HG03103 (cell line): ENCODE results near the gene SLC39A8.
A peak's percentile ranks its signal among the peaks of the same experiment; 100 is the strongest.
"Not testable (repeated sequence)": the region's sequence is repeated elsewhere in the genome, so short reads cannot be mapped to it uniquely, and the experiment has no call there.

ENCODE experiments used
- ATAC-seq: cut with Tn5 transposase; IDR thresholded peaks from one replicate; pipeline ENCODE4 v1.9.1; 2021; ENCODE audit warnings: low read depth; ENCODE audit not compliant: unreplicated experiment

Gene SLC39A8

GRCh38 chr4:102344954-102345794, at the start of gene SLC39A8:
Gene SLC39A8, minus strand, starts transcription at chr4:102345482. Its CDS starts 820 bp downstream, at chr4:102344662.
- peak; percentile 75 for ATAC-seq

GRCh38 chr4:102392033-102392744, 46.9 kb upstream of the SLC39A8 start:
- no peak for ATAC-seq

GRCh38 chr4:102390438-102390837, 45.2 kb upstream of the SLC39A8 start:
- ATAC-seq, result peak; percentile 85

- no peak for ATAC-seq
Observed at GRCh38 chr4:102388611-102389010, 43.3 kb upstream of the SLC39A8 start.

- ATAC-seq, result no peak
Observed at GRCh38 chr4:102387552-102388150, 42.4 kb upstream of the SLC39A8 start.

GRCh38 chr4:102386966-102387365, 41.7 kb upstream of the SLC39A8 start:
- no peak for ATAC-seq

- not testable (repeated sequence) for ATAC-seq
Observed at GRCh38 chr4:102380253-102380652, 35.0 kb upstream of the SLC39A8 start.

GRCh38 chr4:102362922-102363432, 17.7 kb upstream of the SLC39A8 start:
- no peak for ATAC-seq

GRCh38 chr4:102358128-102358527, 12.8 kb upstream of the SLC39A8 start:
- ATAC-seq, result no peak

GRCh38 chr4:102357637-102358036, 12.4 kb upstream of the SLC39A8 start:
- ATAC-seq, result not testable (repeated sequence)

GRCh38 chr4:102356562-102357202, 11.4 kb upstream of the SLC39A8 start:
- ATAC-seq, result no peak

- ATAC-seq, result no peak
Observed at GRCh38 chr4:102355748-102356147, 10.5 kb upstream of the SLC39A8 start.

GRCh38 chr4:102354671-102355454, 9.6 kb upstream of the SLC39A8 start:
- ATAC-seq, result no peak

GRCh38 chr4:102352781-102353180, 7.5 kb upstream of the SLC39A8 start:
- no peak for ATAC-seq

GRCh38 chr4:102350634-102351033, 5.4 kb upstream of the SLC39A8 start:
- ATAC-seq, result no peak

- ATAC-seq, result no peak
Observed at GRCh38 chr4:102348701-102349100, 3.4 kb upstream of the SLC39A8 start.

GRCh38 chr4:102345795-102346100, 466 bp upstream of the SLC39A8 start:
- no peak for ATAC-seq

- peak; percentile 37 for ATAC-seq
Observed at GRCh38 chr4:102344520-102344953, 745 bp downstream of the SLC39A8 start.

GRCh38 chr4:102343964-102344519, 1.2 kb downstream of the SLC39A8 start:
- ATAC-seq, result peak; percentile 26
